GM12891 (cell line): ENCODE data around the gene FAM47E.

ENCODE experiments used
- DNase-seq: peaks from one replicate; pipeline ENCODE4 v3.0.0; 2011; ENCODE audit warnings: low spot score; ENCODE audit not compliant: insufficient read length
- FAIRE-seq: peaks from 2 replicates; lab custom pipeline; 2011; peaks lifted over from hg19 to GRCh38; lab: Jason Lieb, UNC
- PAX5 ChIP-seq: IDR thresholded peaks from 2 replicates; pipeline ENCODE4 v1.6.1; 2011; ENCODE audit warnings: low read length, moderate library complexity, mild to moderate bottlenecking; ENCODE audit not compliant: insufficient read depth, severe bottlenecking
- POLR2A ChIP-seq: IDR thresholded peaks from 2 replicates; pipeline ENCODE4 v1.6.1; 2011; ENCODE audit warnings: low read depth, low read length, control low read depth
- POLR2AphosphoS5 ChIP-seq: IDR thresholded peaks from 2 replicates; pipeline ENCODE4 v1.6.1; 2011; ENCODE audit warnings: low read depth, low read length, control low read depth
- POU2F2 ChIP-seq: IDR thresholded peaks from 2 replicates; pipeline ENCODE4 v1.6.1; 2011; ENCODE audit warnings: low read depth, mild to moderate bottlenecking, control low read depth, low read length, moderate library complexity
- SPI1 ChIP-seq: IDR thresholded peaks from 2 replicates; pipeline ENCODE4 v1.6.1; 2011; ENCODE audit warnings: low read depth, low read length, control low read depth
- TAF1 ChIP-seq: IDR thresholded peaks from 2 replicates; pipeline ENCODE4 v1.6.1; 2011; ENCODE audit warnings: low read depth, low read length, control low read depth

The FAM47E gene

DNA sequence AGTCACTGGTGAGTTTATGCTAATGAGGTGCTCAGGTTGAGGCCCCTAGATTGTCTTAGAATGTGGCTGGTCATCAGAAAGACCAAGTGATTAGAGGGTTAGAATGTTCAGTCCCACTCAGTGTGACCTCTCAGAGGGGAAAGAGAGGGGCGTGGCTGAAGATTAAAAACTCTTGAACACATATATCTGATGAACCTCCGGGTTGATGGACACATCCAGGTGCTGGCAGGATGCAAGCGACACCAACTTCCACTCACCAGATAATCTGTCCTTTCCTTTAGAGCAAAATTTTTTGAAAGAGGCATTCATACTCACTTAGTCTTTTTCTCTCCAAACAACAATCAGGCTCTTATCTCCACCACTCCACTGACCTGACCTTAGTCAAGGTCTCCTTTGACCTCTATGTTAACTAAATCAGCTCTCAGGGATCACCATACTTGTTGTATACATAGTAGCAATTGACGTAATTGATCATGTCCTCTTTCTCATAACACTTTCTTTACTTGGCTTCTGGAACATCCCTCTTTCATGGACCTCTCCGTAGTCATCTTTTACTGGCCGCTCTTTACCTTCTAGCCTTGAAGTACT is 14.2 kb downstream of the FAM47E start:
- DNase-seq: no peak
- no peak for FAIRE-seq
- no peak for TF ChIP-seq POU2F2
- TF ChIP-seq POLR2AphosphoS5: no peak
- TF ChIP-seq POLR2A: no peak

DNA sequence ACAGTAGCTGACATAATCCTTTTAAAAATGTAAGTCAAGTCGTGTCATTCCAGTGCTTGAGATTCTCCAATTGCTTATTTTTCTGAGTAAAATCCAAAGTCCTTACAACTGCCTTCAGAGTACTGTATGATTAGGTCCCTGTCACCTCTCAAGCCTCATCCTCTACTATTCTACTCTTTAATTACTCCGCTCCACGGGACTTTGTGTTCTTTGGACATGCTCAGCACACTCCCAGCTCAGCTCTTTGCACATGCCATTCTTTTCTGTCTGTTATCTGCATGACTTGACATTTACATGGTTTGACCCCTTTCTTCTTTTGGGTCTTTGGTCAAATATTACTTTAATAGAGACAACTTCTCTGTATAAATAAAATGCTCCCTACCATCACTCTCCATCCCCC is 15.1 kb downstream of the FAM47E start:
- FAIRE-seq (no peak), DNase-seq (no peak)
- TF ChIP-seq SPI1: no peak
- TF ChIP-seq POLR2A: no peak
- TF ChIP-seq POLR2AphosphoS5: no peak
- TF ChIP-seq POU2F2: no peak
- TF ChIP-seq PAX5: no peak
- no peak for TF ChIP-seq TAF1

DNA sequence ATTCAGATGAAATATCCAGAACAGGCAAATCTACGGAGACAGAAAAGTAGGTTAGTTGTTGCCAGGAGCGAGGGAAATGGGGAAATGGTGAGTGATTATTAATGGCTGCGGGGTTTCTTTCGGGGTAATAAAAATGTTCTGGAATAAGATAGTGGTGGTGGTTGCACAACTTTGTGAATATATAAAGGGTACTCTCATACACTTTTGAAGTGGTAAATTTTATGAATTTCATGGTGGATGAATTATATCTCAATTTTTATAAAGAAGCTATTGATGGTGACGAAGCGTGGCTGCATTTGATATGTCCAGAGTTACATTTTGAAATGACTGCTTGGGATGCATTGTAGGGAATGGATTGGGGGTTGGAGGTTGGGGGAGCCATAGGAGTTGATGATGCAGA is 16.3 kb downstream of the FAM47E start:
- FAIRE-seq (no peak), DNase-seq (no peak)
- TF ChIP-seq PAX5 (no peak), TAF1 (no peak), SPI1 (no peak), POU2F2 (no peak), POLR2A (no peak), POLR2AphosphoS5 (no peak)

DNA sequence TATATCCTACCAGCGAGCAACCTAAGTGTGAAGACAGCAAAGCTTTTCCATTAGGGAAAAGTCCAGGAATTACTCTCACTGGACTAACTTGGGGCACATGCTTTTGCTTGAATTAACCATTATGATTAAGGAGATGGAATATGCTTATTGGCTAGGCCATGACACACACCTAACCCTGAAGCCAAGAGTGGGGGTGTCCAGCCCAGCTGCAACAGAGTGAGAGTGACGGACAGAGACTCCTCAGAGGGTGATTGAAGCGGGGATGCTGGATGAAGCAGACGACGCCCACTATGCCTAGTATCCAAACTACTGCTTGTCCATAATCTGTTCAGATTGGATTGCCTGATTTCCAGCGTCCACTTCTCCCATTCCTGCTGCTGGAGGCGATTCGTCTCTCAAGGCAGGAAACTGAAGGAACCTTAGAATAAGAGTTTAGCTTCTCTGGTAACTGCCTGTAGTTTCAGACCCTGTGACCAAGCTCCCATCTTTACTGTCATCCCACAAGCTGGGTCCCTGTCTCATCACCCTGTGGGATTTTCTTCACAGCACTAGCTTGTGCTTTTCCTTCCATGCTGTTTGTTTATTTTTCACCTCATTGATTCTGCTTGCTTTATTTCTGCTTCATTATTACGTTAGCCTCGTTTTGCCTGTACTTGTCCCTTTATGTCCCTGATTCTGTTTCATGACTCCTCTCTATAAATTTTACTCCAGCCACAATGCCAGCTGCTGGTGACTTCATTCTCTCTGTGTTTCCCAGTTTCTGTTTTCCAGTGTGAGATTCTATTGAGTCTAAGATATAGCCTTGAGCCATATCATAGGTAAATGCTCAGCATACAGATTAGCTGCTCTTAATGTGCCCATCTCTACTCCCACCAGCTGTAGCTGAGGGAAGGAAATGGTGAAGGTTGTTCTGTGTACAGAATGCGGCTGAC is 19.0 kb downstream of the FAM47E start:
- DNase-seq: no peak
- TF ChIP-seq SPI1 (no peak), POLR2AphosphoS5 (no peak)
- FAIRE-seq: no peak

DNA sequence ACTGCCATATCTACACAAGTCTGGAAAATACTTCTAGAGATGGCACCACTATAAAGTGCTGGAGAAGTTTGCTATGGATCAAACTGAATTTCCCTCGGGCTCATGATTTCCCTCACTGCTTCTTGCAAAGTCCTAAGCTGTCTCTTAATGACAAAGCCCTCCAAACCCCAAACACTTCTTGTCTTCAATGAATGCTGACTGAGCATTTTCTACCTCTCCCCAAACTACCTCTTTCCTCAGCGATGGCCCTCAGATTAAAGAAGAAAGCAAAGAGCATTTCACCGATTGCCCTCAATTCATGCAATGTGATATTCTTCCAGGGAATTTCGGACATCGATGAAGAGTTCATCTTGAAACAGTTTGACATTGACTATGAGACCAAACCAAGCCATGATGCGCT is 19.7 kb downstream of the FAM47E start:
- TF ChIP-seq TAF1: no peak
- no peak for TF ChIP-seq POLR2AphosphoS5
- no peak for TF ChIP-seq SPI1
- no peak for TF ChIP-seq PAX5
- FAIRE-seq (no peak), DNase-seq (no peak)

DNA sequence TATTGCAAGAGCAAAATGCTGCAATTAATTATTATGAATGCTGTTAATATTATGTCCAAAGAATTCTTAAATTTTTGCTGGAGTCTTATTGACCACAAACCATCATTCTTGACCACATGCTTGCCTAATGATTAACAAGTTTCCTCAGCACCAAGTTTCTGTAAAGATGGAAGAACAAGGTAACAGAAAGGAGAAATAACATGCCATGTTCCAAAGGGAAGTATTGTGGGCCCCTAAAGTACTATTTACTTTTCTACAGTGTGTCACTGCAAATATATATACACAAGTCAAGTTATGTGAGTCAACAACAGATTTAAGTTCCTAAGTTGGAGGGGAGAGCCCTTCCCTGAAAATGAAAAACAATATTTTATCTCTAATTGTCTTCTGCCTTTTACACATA is 20.6 kb downstream of the FAM47E start:
- DNase-seq: no peak
- no peak for FAIRE-seq
- TF ChIP-seq SPI1 (no peak), POLR2A (no peak), POLR2AphosphoS5 (no peak), TAF1 (no peak), POU2F2 (no peak), PAX5 (no peak)

DNA sequence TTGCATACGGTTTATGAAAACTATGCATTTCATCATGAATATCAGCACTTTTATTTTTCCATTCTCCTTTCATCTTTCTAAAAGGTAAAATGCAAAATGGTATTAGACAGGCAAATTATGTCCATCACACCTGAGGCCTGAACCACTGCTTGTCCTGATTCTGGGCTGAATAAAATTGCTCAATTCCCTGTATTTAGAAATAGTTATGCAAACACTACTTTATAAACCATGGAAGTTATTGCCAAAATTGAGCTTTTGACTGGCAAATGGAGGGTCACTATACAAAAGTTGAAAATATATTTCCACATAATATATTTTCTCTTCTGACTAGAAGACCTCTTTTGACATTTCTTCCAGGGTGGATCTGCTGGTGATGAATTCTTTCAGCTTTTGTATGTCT is 21.1 kb downstream of the FAM47E start:
- no peak for TF ChIP-seq POLR2A
- no peak for TF ChIP-seq POU2F2
- TF ChIP-seq PAX5: no peak
- DNase-seq (no peak), FAIRE-seq (no peak)

DNA sequence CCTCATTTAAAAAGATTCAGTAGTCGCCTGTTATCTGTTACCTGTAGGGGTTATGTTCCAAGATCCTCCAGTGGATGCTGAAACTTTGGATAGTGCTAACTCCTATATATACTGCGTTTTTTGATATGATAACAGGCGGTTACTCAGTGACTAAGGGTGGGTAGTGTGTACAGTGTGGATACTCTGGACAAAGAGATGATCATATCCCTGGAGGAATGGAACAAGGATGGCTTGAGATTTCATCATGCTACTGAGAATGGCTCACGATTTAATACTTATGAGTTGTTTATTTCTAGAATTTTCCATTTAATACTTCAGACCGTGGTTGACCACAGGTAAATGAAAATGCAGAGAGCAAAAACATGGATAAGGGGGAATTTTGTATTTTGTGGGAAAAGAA is 21.5 kb downstream of the FAM47E start:
- DNase-seq: no peak
- TF ChIP-seq POLR2A (no peak), POU2F2 (no peak), POLR2AphosphoS5 (no peak), SPI1 (no peak), PAX5 (no peak), TAF1 (no peak)
- FAIRE-seq: no peak

DNA sequence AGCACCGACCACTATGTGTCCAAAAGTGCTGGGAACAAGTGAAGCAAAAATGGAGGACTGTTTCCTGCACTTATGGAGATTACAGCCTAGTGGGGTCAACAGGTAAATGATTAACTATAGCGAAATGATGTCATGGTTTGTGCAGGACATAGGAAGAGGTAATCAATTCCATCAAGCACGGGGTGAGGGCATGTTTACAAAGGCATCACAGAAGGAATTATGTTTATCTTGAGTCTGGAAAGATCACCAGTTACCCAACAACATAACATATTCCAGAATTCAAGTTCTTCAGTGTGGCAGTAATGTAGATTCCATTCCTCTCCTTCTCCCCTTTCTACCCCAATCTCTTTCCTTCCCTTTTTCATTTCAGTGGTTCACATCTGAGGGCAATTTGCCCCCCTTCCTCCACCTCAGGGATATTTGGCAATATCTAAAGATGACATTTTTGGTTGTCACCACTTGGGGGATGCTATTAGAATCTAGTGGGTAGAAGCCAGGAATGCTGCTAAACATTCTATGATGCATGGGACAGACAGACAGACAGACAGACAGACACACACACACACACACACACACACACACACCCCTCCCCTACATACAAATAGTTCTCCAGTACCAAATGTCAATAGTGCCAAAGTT is 24.1 kb downstream of the FAM47E start:
- DNase-seq: no peak
- no peak for FAIRE-seq
- TF ChIP-seq POLR2AphosphoS5 (no peak), POLR2A (no peak), TAF1 (no peak), PAX5 (no peak), POU2F2 (no peak), SPI1 (no peak)

DNA sequence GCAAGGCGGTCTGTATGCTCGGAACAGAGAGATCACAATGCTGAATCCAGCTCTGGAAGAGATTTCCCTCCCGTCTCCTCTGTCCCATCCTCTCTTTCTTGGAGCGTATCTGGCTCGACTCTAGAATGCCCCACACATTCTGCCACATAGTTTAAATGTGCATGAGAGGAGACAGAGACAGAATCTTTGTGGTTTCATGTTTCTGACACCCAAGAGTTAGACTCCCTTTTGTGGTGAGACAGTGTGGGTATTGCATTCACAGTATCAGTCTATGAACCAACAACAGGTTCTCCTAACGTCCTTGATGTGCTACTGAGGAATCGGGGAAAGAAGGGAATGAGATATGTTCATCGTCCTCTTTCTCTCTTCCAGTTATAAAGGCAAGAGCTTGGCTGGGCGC is 25.3 kb downstream of the FAM47E start:
- DNase-seq (no peak), FAIRE-seq (no peak)
- TF ChIP-seq POLR2A (no peak), POU2F2 (no peak), PAX5 (no peak), SPI1 (no peak), POLR2AphosphoS5 (no peak), TAF1 (no peak)
